MM.1S (cell line): ENCODE data around the gene CHST13.

Experiments used
- DNase-seq: peaks from one replicate; pipeline ENCODE4 v3.0.0-alpha.2; 2015
- H2AFZ ChIP-seq: fragments of 300-600 bp; sonication (generic); 2 replicates; pipeline ENCODE4 v1.6.0; 2016; ENCODE audit warnings: antibody characterized with exemption, low read length
- H3F3A ChIP-seq: fragments of 300-600 bp; sonication (generic); 2 replicates; pipeline ENCODE4 v1.6.1; 2016; ENCODE audit warnings: mild to moderate bottlenecking, antibody characterized with exemption, low read length, moderate library complexity, mixed read lengths; ENCODE audit not compliant: insufficient read depth
- H3K27ac ChIP-seq: fragments of 300-600 bp; sonication (generic); 2 replicates; pipeline ENCODE4 v1.5.1; 2016; ENCODE audit warnings: mild to moderate bottlenecking, low read length
- H3K27me3 ChIP-seq: fragments of 300-600 bp; sonication (generic); replicated peaks from 2 replicates; pipeline ENCODE4 v1.6.0; 2016; ENCODE audit warnings: low read length; ENCODE audit not compliant: insufficient read depth
- H3K36me3 ChIP-seq: fragments of 300-600 bp; sonication (generic); replicated peaks from 2 replicates; pipeline ENCODE4 v1.6.1; 2016; ENCODE audit warnings: mild to moderate bottlenecking, low read length, mixed read lengths; ENCODE audit not compliant: insufficient read depth
- H3K4me1 ChIP-seq: fragments of 300-600 bp; sonication (generic); 2 replicates; pipeline ENCODE4 v1.6.1; 2016; ENCODE audit warnings: low read length, mixed read lengths
- H3K4me2 ChIP-seq: fragments of 300-600 bp; sonication (generic); 2 replicates; pipeline ENCODE4 v1.6.0; 2016; ENCODE audit warnings: low read depth, low read length
- H3K4me3 ChIP-seq: fragments of 300-600 bp; sonication (generic); 2 replicates; pipeline ENCODE4 v1.5.1; 2016; ENCODE audit warnings: low read length, mixed read lengths
- H3K79me2 ChIP-seq: fragments of 300-600 bp; sonication (generic); 2 replicates; pipeline ENCODE4 v1.6.1; 2016; ENCODE audit warnings: mixed run types, low read length, mixed read lengths
- H3K9ac ChIP-seq: fragments of 300-600 bp; sonication (generic); 2 replicates; pipeline ENCODE4 v1.6.1; 2016; ENCODE audit warnings: low read length, mixed read lengths
- H3K9me2 ChIP-seq: fragments of 300-600 bp; sonication (generic); replicated peaks from 2 replicates; pipeline ENCODE4 v1.6.1; 2016; ENCODE audit warnings: mild to moderate bottlenecking, low read length, mixed read lengths; ENCODE audit not compliant: insufficient read depth
- H3K9me3 ChIP-seq: fragments of 300-600 bp; sonication (generic); replicated peaks from 2 replicates; pipeline ENCODE4 v1.6.1; 2016; ENCODE audit warnings: mild to moderate bottlenecking, low read length, mixed read lengths; ENCODE audit not compliant: insufficient read depth
- H4K20me1 ChIP-seq: fragments of 300-600 bp; sonication (generic); 2 replicates; pipeline ENCODE4 v1.6.1; 2016; ENCODE audit warnings: mild to moderate bottlenecking, low read length, moderate library complexity, mixed read lengths; ENCODE audit not compliant: insufficient read depth
- CTCF ChIP-seq: fragments of 300-600 bp; sonication (generic); IDR thresholded peaks from 2 replicates; pipeline ENCODE4 v1.5.1; 2016; ENCODE audit warnings: antibody characterized with exemption, low read length, mixed read lengths
- EZH2 ChIP-seq: fragments of 300-600 bp; sonication (generic); optimal IDR thresholded peaks from 2 replicates; pipeline ENCODE3; 2017; ENCODE audit warnings: low read depth, mild to moderate bottlenecking, antibody characterized with exemption, low read length, mixed read lengths
- EZH2phosphoT487 ChIP-seq: fragments of 300-600 bp; sonication (generic); IDR thresholded peaks from 2 replicates; pipeline ENCODE4 v1.6.1; 2018; ENCODE audit warnings: antibody characterized with exemption, low read length

The CHST13 gene

DNA sequence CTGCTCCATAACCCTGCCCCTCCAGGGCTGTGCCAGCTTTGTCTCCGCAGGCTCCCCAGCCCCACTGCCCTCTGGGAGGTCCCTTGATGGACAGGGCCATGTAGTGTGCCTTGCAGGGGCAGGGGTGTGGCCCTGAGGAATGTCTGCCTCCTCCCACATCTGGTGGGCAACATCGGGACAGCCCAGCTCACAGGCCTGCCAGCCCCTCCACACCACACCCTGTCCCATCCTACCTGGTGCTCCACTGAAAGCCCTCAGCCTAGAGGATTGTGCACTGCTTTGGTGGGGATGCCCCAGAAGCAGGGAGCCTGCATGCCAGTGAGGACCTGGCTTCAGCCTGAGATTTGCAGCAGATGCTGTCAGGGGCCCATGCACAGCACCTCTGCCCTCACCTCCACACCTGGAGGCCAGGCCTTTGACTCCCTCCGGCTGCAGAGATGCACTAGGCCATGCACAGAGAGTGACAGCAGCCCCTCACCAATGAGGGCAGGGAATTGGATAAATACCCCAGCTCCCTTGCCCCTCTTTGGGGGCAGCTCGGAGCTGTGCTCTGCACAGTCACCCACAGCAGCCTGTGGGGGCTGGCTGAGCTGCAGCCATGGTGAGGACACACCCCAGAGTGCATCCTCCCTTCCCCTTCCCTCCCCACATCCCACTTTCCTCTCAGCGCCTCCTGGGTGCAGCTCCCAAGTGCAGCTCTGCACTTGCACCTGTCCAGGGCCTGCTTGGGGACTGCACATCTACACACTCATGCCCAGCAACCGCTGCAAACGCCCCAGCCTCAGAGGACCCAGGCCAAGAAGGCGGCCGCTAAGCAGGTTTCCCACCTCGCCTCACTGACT lies 32.1 kb downstream of the CHST13 start:
- no peaks in the 10 kb centered on the region for H3K27me3 ChIP-seq
- no peak overlapping the region for H3K9ac ChIP-seq
- H4K20me1 ChIP-seq: no peaks in the 10 kb centered on the region
- H3K9me3 ChIP-seq: no peaks in the 10 kb centered on the region
- H3K36me3 ChIP-seq: no peaks in the 10 kb centered on the region
- no peaks in the 10 kb centered on the region for H3K79me2 ChIP-seq
- H3K4me2 ChIP-seq: no peak overlapping the region
- H3K4me1 ChIP-seq: no peaks in the 10 kb centered on the region
- no peak overlapping the region for H2AFZ ChIP-seq
- DNase-seq: no peak
- no peak overlapping the region for H3K4me3 ChIP-seq
- no peak overlapping the region for H3K27ac ChIP-seq
- TF ChIP-seq CTCF (no peak), EZH2phosphoT487 (no peak), EZH2 (no peak)
- H3F3A ChIP-seq: no peaks in the 10 kb centered on the region
- no peaks in the 10 kb centered on the region for H3K9me2 ChIP-seq

- no peak overlapping the region for H3K27ac ChIP-seq
- H3K4me1 ChIP-seq: no peaks in the 10 kb centered on the region
- no peak overlapping the region for H3K4me2 ChIP-seq
- H3K9me2 ChIP-seq: no peaks in the 10 kb centered on the region
- no peak overlapping the region for H2AFZ ChIP-seq
- no peak overlapping the region for H3K9ac ChIP-seq
- TF ChIP-seq CTCF: no peak
- no peak for TF ChIP-seq EZH2phosphoT487
- no peak for TF ChIP-seq EZH2
- no peaks in the 10 kb centered on the region for H3K36me3 ChIP-seq
- H3K4me3 ChIP-seq: no peak overlapping the region
- no peaks in the 10 kb centered on the region for H3K79me2 ChIP-seq
- H3F3A ChIP-seq: no peaks in the 10 kb centered on the region
- H4K20me1 ChIP-seq: no peaks in the 10 kb centered on the region
- no peaks in the 10 kb centered on the region for H3K9me3 ChIP-seq
- H3K27me3 ChIP-seq: no peaks in the 10 kb centered on the region
- no peak for DNase-seq
Observed at GRCh38 chr3:126556637-126557414, 32.9 kb downstream of the CHST13 start.

DNA sequence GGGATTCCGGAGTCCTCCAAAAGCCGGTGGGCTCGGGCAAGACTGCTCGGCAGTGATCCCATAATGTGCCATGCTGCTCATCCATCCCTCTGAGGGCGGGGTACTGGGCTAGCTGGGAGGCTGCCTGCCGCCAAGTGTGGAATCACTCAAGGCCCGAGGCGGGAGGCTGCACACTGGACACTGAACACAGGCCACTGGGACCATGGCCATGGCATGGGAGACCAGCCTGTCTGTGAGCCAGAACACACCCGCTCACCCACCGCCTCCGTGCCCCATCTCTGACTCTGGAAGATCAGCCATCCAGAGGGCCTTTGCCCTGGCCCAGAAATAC lies 33.4 kb downstream of the CHST13 start:
- Histone ChIP-seq H3K9ac (no peak overlapping the region), H3F3A (no peaks in the 10 kb centered on the region), H3K9me2 (no peaks in the 10 kb centered on the region), H3K79me2 (no peaks in the 10 kb centered on the region), H3K4me3 (no peak overlapping the region), H3K27me3 (no peaks in the 10 kb centered on the region), H3K4me1 (no peaks in the 10 kb centered on the region), H3K27ac (no peak overlapping the region), H4K20me1 (no peaks in the 10 kb centered on the region), H3K4me2 (no peak overlapping the region), H2AFZ (no peak overlapping the region), H3K36me3 (no peaks in the 10 kb centered on the region), H3K9me3 (no peaks in the 10 kb centered on the region)
- DNase-seq: no peak
- no peak for TF ChIP-seq CTCF
- no peak for TF ChIP-seq EZH2
- TF ChIP-seq EZH2phosphoT487: no peak
